GM23338 (cell line): ENCODE data around the gene RNFT2. TPM values are rescaled to one million over a fixed set of nuclear protein-coding genes. Genes with fewer than 3 reads are reported as not detected.

ENCODE experiments used
- CREB1 ChIP-seq: fragments of 250-450 bp; sonication (Bioruptor Pico); IDR thresholded peaks from 2 replicates; pipeline ENCODE4 v1.5.0; 2020; ENCODE audit warnings: low read depth, mild to moderate bottlenecking, moderate library complexity
- CTCF ChIP-seq, 2 experiments: fragments of 200-600 bp in 1 of 2; sonication (generic) in 1 of 2; conservative IDR thresholded peaks; 2 replicates each; pipeline versions ENCODE4 v1.5.1 to v1.6.1; 2016 to 2017; ENCODE audit warnings: antibody characterized with exemption in 2 of 2, low read depth in 2 of 2, mild to moderate bottlenecking in 2 of 2, moderate library complexity in 1 of 2
- EZH2 ChIP-seq: fragments of 200-600 bp; sonication (generic); IDR thresholded peaks from one replicate; pipeline ENCODE4 v1.8.0; 2017; ENCODE audit warnings: antibody characterized with exemption, mild to moderate bottlenecking, low read depth; ENCODE audit not compliant: unreplicated experiment
- EZH2phosphoT487 ChIP-seq: fragments of 200-600 bp; sonication (generic); IDR thresholded peaks from one replicate; pipeline ENCODE4 v1.8.1; 2018; ENCODE audit warnings: antibody characterized with exemption; ENCODE audit not compliant: unreplicated experiment
- JUNB ChIP-seq: IDR thresholded peaks from one replicate; pipeline ENCODE4 v1.6.1; 2016; ENCODE audit warnings: antibody characterized with exemption; ENCODE audit not compliant: unreplicated experiment
- NANOG ChIP-seq: IDR thresholded peaks from 2 replicates; pipeline ENCODE4 v1.6.1; 2016; ENCODE audit warnings: antibody characterized with exemption, borderline replicate concordance
- REST ChIP-seq: IDR thresholded peaks from one replicate; pipeline ENCODE4 v1.6.1; 2018; ENCODE audit warnings: antibody characterized with exemption; ENCODE audit not compliant: unreplicated experiment
- STAT1 ChIP-seq: IDR thresholded peaks from one replicate; pipeline ENCODE4 v1.6.1; 2016; ENCODE audit warnings: antibody characterized with exemption; ENCODE audit not compliant: unreplicated experiment
- ZNF114 ChIP-seq: fragments of 250-450 bp; sonication (Bioruptor Pico); IDR thresholded peaks from 2 replicates; pipeline ENCODE4 v1.5.0; 2020; ENCODE audit warnings: mild to moderate bottlenecking, moderate library complexity
- ZNF331 ChIP-seq: fragments of 250-450 bp; sonication (Bioruptor Pico); IDR thresholded peaks from 2 replicates; pipeline ENCODE4 v1.5.0; 2020; ENCODE audit warnings: low read depth, mild to moderate bottlenecking, moderate library complexity
- ZNF462 ChIP-seq: fragments of 250-450 bp; sonication (Bioruptor Pico); IDR thresholded peaks from 2 replicates; pipeline ENCODE4 v1.5.0; 2020; ENCODE audit warnings: mild to moderate bottlenecking, moderate library complexity
- polyA plus RNA-seq: library from polyadenylated mRNA; unstranded; fragments of >200 nt; fragmentation: Nextera tagmentation; extraction: Ambion mirVana; gene quantifications from 2 replicates; pipeline ENCODE4 v1.2.1, GENCODE V29; 2016
- total RNA-seq: library from RNA; depleted of rRNA; stranded (reverse); fragments of >200 nt; shearing (Covaris generic); gene quantifications from 2 replicates; pipeline ENCODE4 v1.2.3, GENCODE V29; 2014

The RNFT2 gene
- total and polyA plus RNA-seq, 2 experiments from 2014 or later: 19.3 to 22.9 TPM

GRCh38 chr12:116774020-116774419 lies 35.9 kb downstream of the RNFT2 start (continued):
- TF ChIP-seq ZNF462 (no peak), EZH2phosphoT487 (no peak), CREB1 (CRISPR knock-in tag) (no peak), JUNB (no peak), CTCF (conservative IDR thresholded peaks at IDR 0.05; ENCODE audit: low read depth in 2 of 2) (no peak), EZH2 (no peak), STAT1 (no peak), REST (no peak), ZNF114 (CRISPR knock-in tag) (no peak), ZNF331 (CRISPR knock-in tag) (no peak), NANOG (no peak)
